Neural cell (in vitro differentiated cells): ENCODE data around the gene NT5C3A. TPM values are rescaled to one million over a fixed set of nuclear protein-coding genes. Genes with fewer than 3 reads are reported as not detected.

Experiments used
- H2AFZ ChIP-seq: fragments of 200-600, 300-800 bp; sonication (generic), shearing (Covaris generic); 2 replicates; pipeline ENCODE4 v1.6.0; 2014; ENCODE audit warnings: low read depth, mild to moderate bottlenecking, antibody characterized with exemption, low read length, moderate library complexity
- H3F3A ChIP-seq: fragments of 200-600 bp; shearing (Covaris generic); 2 replicates; pipeline ENCODE4 v1.6.1; 2016; ENCODE audit warnings: mild to moderate bottlenecking, moderate library complexity, mixed read lengths, antibody characterized with exemption, low read length; ENCODE audit not compliant: insufficient read depth, poor library complexity, severe bottlenecking
- H3K27ac ChIP-seq: fragments of 200-600, 300-800 bp; sonication (generic), shearing (Covaris generic); 2 replicates; pipeline ENCODE4 v1.5.1; 2014; ENCODE audit warnings: mild to moderate bottlenecking, low read length, moderate library complexity
- H3K27me3 ChIP-seq: fragments of 300-800, 200-600 bp; sonication (generic), shearing (Covaris generic); 2 replicates; pipeline ENCODE4 v1.6.0; 2014; ENCODE audit warnings: mild to moderate bottlenecking, low read depth, low read length, moderate library complexity; ENCODE audit not compliant: insufficient read depth
- H3K36me3 ChIP-seq: fragments of 300-800, 200-600 bp; sonication (generic), shearing (Covaris generic); 2 replicates; pipeline ENCODE4 v1.5.1; 2014; ENCODE audit warnings: mild to moderate bottlenecking, antibody characterized with exemption, low read length, moderate library complexity; ENCODE audit not compliant: insufficient read depth
- H3K4me2 ChIP-seq: fragments of 300-800, 200-600 bp; sonication (generic), shearing (Covaris generic); 2 replicates; pipeline ENCODE4 v1.6.0; 2014; ENCODE audit warnings: mild to moderate bottlenecking, low read length
- H3K4me3 ChIP-seq: fragments of 300-800, 200-600 bp; sonication (generic), shearing (Covaris generic); 2 replicates; pipeline ENCODE4 v1.5.1; 2014; ENCODE audit warnings: mild to moderate bottlenecking, low read length, moderate library complexity
- H3K79me2 ChIP-seq: fragments of 200-600 bp; shearing (Covaris generic); replicated peaks from 2 replicates; pipeline ENCODE4 v1.6.0; 2014; ENCODE audit warnings: mild to moderate bottlenecking, low read length, moderate library complexity; ENCODE audit not compliant: insufficient read depth
- H3K9ac ChIP-seq: fragments of 300-800, 200-600 bp; sonication (generic), shearing (Covaris generic); 2 replicates; pipeline ENCODE4 v1.6.1; 2016; ENCODE audit warnings: mild to moderate bottlenecking, low read length, mixed read lengths
- H3K9me2 ChIP-seq: fragments of 200-600 bp; shearing (Covaris generic); 2 replicates; pipeline ENCODE4 v1.6.1; 2016; ENCODE audit warnings: mild to moderate bottlenecking, low read length, mixed read lengths; ENCODE audit not compliant: insufficient read depth
- H3K9me3 ChIP-seq: fragments of 200-600, 300-800 bp; sonication (generic), shearing (Covaris generic); 2 replicates; pipeline ENCODE4 v1.6.1; 2016; ENCODE audit warnings: mild to moderate bottlenecking, mixed run types, low read length, moderate library complexity, mixed read lengths
- H4K20me1 ChIP-seq: fragments of 200-600 bp; shearing (Covaris generic); 2 replicates; pipeline ENCODE4 v1.6.1; 2016; ENCODE audit warnings: mild to moderate bottlenecking, mixed run types; ENCODE audit not compliant: insufficient read depth
- CTCF ChIP-seq: fragments of 450-650 bp; IDR thresholded peaks from 2 replicates; pipeline ENCODE4 v1.5.1; 2014; ENCODE audit warnings: antibody characterized with exemption, mild to moderate bottlenecking, moderate library complexity; ENCODE audit not compliant: poor library complexity, severe bottlenecking
- EP300 ChIP-seq: fragments of 450-650 bp; conservative IDR thresholded peaks from 2 replicates; pipeline ENCODE4 v1.6.1; 2014; ENCODE audit warnings: antibody characterized with exemption, mild to moderate bottlenecking, moderate library complexity; ENCODE audit not compliant: poor library complexity, severe bottlenecking
- EZH2 ChIP-seq: fragments of 200-600, 300-800 bp; shearing (Covaris generic), sonication (generic); IDR thresholded peaks from 2 replicates; pipeline ENCODE4 v1.6.1; 2014; ENCODE audit warnings: antibody characterized with exemption, low read length, borderline replicate concordance, mild to moderate bottlenecking; ENCODE audit not compliant: insufficient read depth, poor library complexity, severe bottlenecking
- MXI1 ChIP-seq: fragments of 450-650 bp; conservative IDR thresholded peaks from 2 replicates; pipeline ENCODE4 v1.6.1; 2014; ENCODE audit warnings: antibody characterized with exemption, mild to moderate bottlenecking; ENCODE audit not compliant: poor library complexity, severe bottlenecking
- POLR2AphosphoS5 ChIP-seq: IDR thresholded peaks from 2 replicates; pipeline ENCODE4 v1.6.1; 2012
- RAD21 ChIP-seq: fragments of 450-650 bp; conservative IDR thresholded peaks from 2 replicates; pipeline ENCODE4 v1.6.1; 2014; ENCODE audit warnings: antibody characterized with exemption, mild to moderate bottlenecking, moderate library complexity
- REST ChIP-seq: IDR thresholded peaks from 2 replicates; pipeline ENCODE4 v1.6.1; 2012; ENCODE audit warnings: borderline replicate concordance
- SMC3 ChIP-seq: fragments of 450-650 bp; conservative IDR thresholded peaks from 2 replicates; pipeline ENCODE4 v1.6.1; 2014; ENCODE audit warnings: antibody characterized with exemption, mild to moderate bottlenecking, moderate library complexity; ENCODE audit not compliant: poor library complexity
- TAF1 ChIP-seq: IDR thresholded peaks from 2 replicates; pipeline ENCODE4 v1.6.1; 2012; ENCODE audit warnings: low read depth
- polyA plus RNA-seq: library from polyadenylated mRNA; depleted of rRNA; stranded (reverse); fragments of >200 nt; gene quantifications from 2 replicates; pipeline ENCODE4 v1.2.3, GENCODE V29; 2014

The NT5C3A gene
- polyA plus RNA-seq, 1 donor from 2014 or later = 99.2 TPM

GRCh38 chr7:33066771-33067170 lies 4.2 kb upstream of the NT5C3A start:
- TF ChIP-seq EZH2 (no peak), TAF1 (no peak), EP300 (no peak), SMC3 (no peak), MXI1 (no peak)
- H2AFZ ChIP-seq = no peak overlapping the region
- no peaks in the 10 kb centered on the region for H3K27me3 ChIP-seq

GRCh38 chr7:33065981-33066380 lies 3.4 kb upstream of the NT5C3A start:
- H3K27me3 ChIP-seq = no peaks in the 10 kb centered on the region
- no peak overlapping the region for H3K4me3 ChIP-seq
- H3K36me3 ChIP-seq = no peaks in the 10 kb centered on the region
- no peaks in the 10 kb centered on the region for H3K9me2 ChIP-seq
- peaks cover 11% of the 10 kb centered on the region for H3K79me2 ChIP-seq
- no peak overlapping the region for H3K4me2 ChIP-seq
- TF ChIP-seq POLR2AphosphoS5 (no peak), EZH2 (no peak), MXI1 (no peak), TAF1 (no peak), RAD21 (no peak), EP300 (no peak), SMC3 (no peak), REST (no peak), CTCF (no peak)
- peaks cover 24% of the 10 kb centered on the region for H3K9me3 ChIP-seq
- no peak overlapping the region for H3K27ac ChIP-seq
- no peak overlapping the region for H2AFZ ChIP-seq
- no peak overlapping the region for H3K9ac ChIP-seq
- peaks cover 3% of the 10 kb centered on the region for H3F3A ChIP-seq
- H4K20me1 ChIP-seq = peaks cover 6% of the 10 kb centered on the region

More at GRCh38 chr7:33066771-33067170, 4.2 kb upstream of the NT5C3A start:
- Histone ChIP-seq H3K36me3 (no peaks in the 10 kb centered on the region), H3K79me2 (peaks cover 3% of the 10 kb centered on the region), H3F3A (no peaks in the 10 kb centered on the region), H3K27ac (no peak overlapping the region), H4K20me1 (no peaks in the 10 kb centered on the region), H3K9ac (no peak overlapping the region), H3K4me3 (no peak overlapping the region), H3K4me2 (no peak overlapping the region), H3K9me2 (no peaks in the 10 kb centered on the region), H3K9me3 (peaks cover 24% of the 10 kb centered on the region)
